NAMALWA (cell line): ENCODE measurements around the gene KCNJ4.
"Not testable (repeated sequence)": the region's sequence is repeated elsewhere in the genome, so short reads cannot be mapped to it uniquely, and the experiment has no call there.

ENCODE experiments used
- DNase-seq: peaks from one replicate; pipeline ENCODE4 v3.0.0-alpha.2; 2015; ENCODE audit warnings: low spot score

Gene KCNJ4

DNA sequence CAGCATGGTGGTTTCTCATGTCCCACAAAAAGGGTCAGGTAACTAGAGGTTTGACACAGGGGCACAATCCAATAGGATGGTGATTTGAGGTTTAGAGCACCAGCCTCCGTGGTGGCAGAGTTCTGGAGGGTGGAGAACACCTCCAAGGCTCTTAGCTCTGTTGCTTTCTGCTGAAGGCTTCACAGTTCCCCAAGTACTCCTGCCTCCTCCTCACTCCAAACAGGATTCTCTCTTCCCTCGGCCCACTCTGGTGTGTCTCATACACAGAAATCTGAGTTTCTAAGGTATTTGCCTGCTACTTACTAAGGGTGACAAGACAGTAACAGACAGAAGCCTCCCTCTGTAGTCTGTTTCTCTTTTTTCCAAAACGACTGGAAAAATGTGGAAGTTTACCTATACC is 73.6 kb downstream of the KCNJ4 start:
- not testable (repeated sequence) for DNase-seq
